Upper lobe of left lung (tissue), 4 donors: Measurements from ENCODE around the gene FAM240A.

Source experiments
- POLR2A ChIP-seq, 4 donors: fragments of 450-650 bp; IDR thresholded peaks; one replicate each; pipeline ENCODE4 v1.5.1; 2016 to 2017; ENCODE audit warnings: antibody characterized with exemption in 4 of 4, mild to moderate bottlenecking in 2 of 4
- TF ChIP-seq, protein P1 (sequence below), 6 experiments: fragments of 450-650 bp in 4 of 6; fragments of 200-600 bp in 2 of 6; sonication (generic) in 2 of 6; IDR thresholded peaks; one replicate each; pipeline ENCODE4 v1.5.1; 2016 to 2019; ENCODE audit warnings: antibody characterized with exemption in 6 of 6

DNA sequence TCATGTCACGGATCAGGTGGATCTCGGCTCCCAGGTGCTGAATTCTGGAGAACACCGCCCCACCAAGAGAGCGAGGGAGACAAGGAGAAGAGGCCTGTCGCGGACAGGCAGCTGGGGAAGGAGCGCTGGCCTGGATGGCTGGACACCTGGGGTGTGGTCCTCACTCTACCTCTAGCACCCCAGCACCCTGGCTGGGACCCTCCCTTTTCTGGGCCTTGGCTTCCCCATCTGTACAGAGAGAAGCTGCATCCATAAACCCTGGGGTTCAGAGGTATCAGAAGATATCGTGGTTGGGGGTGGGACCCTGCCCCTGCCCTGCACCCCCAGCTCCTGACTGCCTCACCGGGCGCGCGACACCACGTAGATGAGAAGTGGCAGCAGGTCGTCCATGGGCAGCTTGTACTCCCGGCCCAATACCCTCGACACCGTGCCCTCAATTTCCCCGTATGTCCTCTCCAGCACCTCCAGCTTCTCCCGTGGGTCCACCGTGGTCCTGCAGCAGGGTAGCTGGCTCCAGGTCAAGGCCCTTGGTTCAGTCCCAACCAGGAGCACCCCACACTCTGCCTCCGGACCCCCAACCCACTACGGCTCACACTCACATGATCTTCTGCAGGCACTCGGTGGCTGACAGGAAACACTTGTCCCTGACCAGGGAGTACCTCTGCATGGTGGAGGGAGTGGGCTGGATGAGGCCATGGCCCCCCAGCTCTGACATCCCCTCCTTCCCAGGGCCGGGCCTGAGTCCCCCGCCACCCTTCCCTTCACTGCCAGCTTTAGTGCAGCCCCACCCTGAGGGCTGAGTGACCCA, 59.4 kb downstream of the FAM240A start:
- TF ChIP-seq, protein P1, sequence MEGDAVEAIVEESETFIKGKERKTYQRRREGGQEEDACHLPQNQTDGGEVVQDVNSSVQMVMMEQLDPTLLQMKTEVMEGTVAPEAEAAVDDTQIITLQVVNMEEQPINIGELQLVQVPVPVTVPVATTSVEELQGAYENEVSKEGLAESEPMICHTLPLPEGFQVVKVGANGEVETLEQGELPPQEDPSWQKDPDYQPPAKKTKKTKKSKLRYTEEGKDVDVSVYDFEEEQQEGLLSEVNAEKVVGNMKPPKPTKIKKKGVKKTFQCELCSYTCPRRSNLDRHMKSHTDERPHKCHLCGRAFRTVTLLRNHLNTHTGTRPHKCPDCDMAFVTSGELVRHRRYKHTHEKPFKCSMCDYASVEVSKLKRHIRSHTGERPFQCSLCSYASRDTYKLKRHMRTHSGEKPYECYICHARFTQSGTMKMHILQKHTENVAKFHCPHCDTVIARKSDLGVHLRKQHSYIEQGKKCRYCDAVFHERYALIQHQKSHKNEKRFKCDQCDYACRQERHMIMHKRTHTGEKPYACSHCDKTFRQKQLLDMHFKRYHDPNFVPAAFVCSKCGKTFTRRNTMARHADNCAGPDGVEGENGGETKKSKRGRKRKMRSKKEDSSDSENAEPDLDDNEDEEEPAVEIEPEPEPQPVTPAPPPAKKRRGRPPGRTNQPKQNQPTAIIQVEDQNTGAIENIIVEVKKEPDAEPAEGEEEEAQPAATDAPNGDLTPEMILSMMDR (IDR thresholded peaks at IDR 0.05) = no peak
- TF ChIP-seq POLR2A (IDR thresholded peaks at IDR 0.05) = no peak
